Measurements from ENCODE around the gene TRPV5.

GRCh38 chr7:142906643-142907042, 26.9 kb downstream of the TRPV5 start:
- TF ChIP-seq, protein P1, sequence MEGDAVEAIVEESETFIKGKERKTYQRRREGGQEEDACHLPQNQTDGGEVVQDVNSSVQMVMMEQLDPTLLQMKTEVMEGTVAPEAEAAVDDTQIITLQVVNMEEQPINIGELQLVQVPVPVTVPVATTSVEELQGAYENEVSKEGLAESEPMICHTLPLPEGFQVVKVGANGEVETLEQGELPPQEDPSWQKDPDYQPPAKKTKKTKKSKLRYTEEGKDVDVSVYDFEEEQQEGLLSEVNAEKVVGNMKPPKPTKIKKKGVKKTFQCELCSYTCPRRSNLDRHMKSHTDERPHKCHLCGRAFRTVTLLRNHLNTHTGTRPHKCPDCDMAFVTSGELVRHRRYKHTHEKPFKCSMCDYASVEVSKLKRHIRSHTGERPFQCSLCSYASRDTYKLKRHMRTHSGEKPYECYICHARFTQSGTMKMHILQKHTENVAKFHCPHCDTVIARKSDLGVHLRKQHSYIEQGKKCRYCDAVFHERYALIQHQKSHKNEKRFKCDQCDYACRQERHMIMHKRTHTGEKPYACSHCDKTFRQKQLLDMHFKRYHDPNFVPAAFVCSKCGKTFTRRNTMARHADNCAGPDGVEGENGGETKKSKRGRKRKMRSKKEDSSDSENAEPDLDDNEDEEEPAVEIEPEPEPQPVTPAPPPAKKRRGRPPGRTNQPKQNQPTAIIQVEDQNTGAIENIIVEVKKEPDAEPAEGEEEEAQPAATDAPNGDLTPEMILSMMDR (IDR thresholded peaks at IDR 0.05; ENCODE audit: low read depth, low read length, poor library complexity, severe bottlenecking) = no peak
- TF ChIP-seq EZH2phosphoT487 (IDR thresholded peaks at IDR 0.05; ENCODE audit: borderline replicate concordance, low read length) = no peak
